HG02678 (cell line): ENCODE results near the gene FARP1.

Source experiments
- ATAC-seq: cut with Tn5 transposase; IDR thresholded peaks from one replicate; pipeline ENCODE4 v1.9.1; 2021; ENCODE audit warnings: mild to moderate bottlenecking, moderate library complexity; ENCODE audit not compliant: unreplicated experiment

The FARP1 gene

GRCh38 chr13:98200211-98200878 is 57.5 kb downstream of the FARP1 start:
- ATAC-seq: no peak

- no peak for ATAC-seq
Measured at GRCh38 chr13:98201189-98201588, 58.3 kb downstream of the FARP1 start.

GRCh38 chr13:98201984-98202383 is 59.1 kb downstream of the FARP1 start:
- no peak for ATAC-seq

- no peak for ATAC-seq
Measured at GRCh38 chr13:98203646-98204326, 60.9 kb downstream of the FARP1 start.

- ATAC-seq: no peak
Measured at GRCh38 chr13:98204546-98204945, 61.7 kb downstream of the FARP1 start.

- ATAC-seq: no peak
Measured at GRCh38 chr13:98206946-98207345, 64.1 kb downstream of the FARP1 start.

GRCh38 chr13:98207416-98207815 is 64.5 kb downstream of the FARP1 start:
- no peak for ATAC-seq

GRCh38 chr13:98208606-98209005 is 65.7 kb downstream of the FARP1 start:
- no peak for ATAC-seq

- no peak for ATAC-seq
Measured at GRCh38 chr13:98212763-98213162, 69.9 kb downstream of the FARP1 start.

GRCh38 chr13:98213354-98213753 is 70.5 kb downstream of the FARP1 start:
- no peak for ATAC-seq

- ATAC-seq: no peak
Measured at GRCh38 chr13:98214008-98214643, 71.2 kb downstream of the FARP1 start.

GRCh38 chr13:98214707-98215106 is 71.8 kb downstream of the FARP1 start:
- no peak for ATAC-seq

GRCh38 chr13:98215508-98215907 is 72.6 kb downstream of the FARP1 start:
- ATAC-seq: no peak

GRCh38 chr13:98216135-98216565 is 73.3 kb downstream of the FARP1 start:
- ATAC-seq: no peak

- no peak for ATAC-seq
Measured at GRCh38 chr13:98216711-98217285, 73.9 kb downstream of the FARP1 start.

GRCh38 chr13:98217597-98217996 is 74.7 kb downstream of the FARP1 start:
- no peak for ATAC-seq

GRCh38 chr13:98219685-98220084 is 76.8 kb downstream of the FARP1 start:
- no peak for ATAC-seq

GRCh38 chr13:98220271-98220791 is 77.4 kb downstream of the FARP1 start:
- ATAC-seq: no peak

GRCh38 chr13:98221234-98221633 is 78.3 kb downstream of the FARP1 start:
- ATAC-seq: no peak

- ATAC-seq: no peak
Measured at GRCh38 chr13:98222081-98222554, 79.2 kb downstream of the FARP1 start.

- ATAC-seq: no peak
Measured at GRCh38 chr13:98222816-98223215, 79.9 kb downstream of the FARP1 start.
